GM12873 (cell line): ENCODE data around the gene AFF3.

ENCODE experiments used
- CTCF ChIP-seq: IDR thresholded peaks from 2 replicates; pipeline ENCODE4 v1.5.1; 2012; ENCODE audit warnings: low read depth, mild to moderate bottlenecking, moderate library complexity, low read length, control low read depth; ENCODE audit not compliant: insufficient read depth; ENCODE audit errors: missing control alignments

Gene AFF3

GRCh38 chr2:99776206-99776905, 366.0 kb downstream of the AFF3 start:
- TF ChIP-seq CTCF: no peak

GRCh38 chr2:99775585-99775984, 366.8 kb downstream of the AFF3 start:
- TF ChIP-seq CTCF: no peak

- no peak for TF ChIP-seq CTCF
These were observed 369.6 kb downstream of the AFF3 start for GRCh38 chr2:99772591-99773331.

- TF ChIP-seq CTCF: no peak
These were observed 370.6 kb downstream of the AFF3 start for GRCh38 chr2:99771681-99772333.

- TF ChIP-seq CTCF: no peak
These were observed 371.5 kb downstream of the AFF3 start for GRCh38 chr2:99770876-99771275.

GRCh38 chr2:99765731-99766318, 376.6 kb downstream of the AFF3 start:
- no peak for TF ChIP-seq CTCF

- TF ChIP-seq CTCF: no peak
These were observed 378.6 kb downstream of the AFF3 start for GRCh38 chr2:99763764-99764163.
